Measurements from ENCODE around the gene ZNRF3.
"Not testable (repeated sequence)": the region's sequence is repeated elsewhere in the genome, so short reads cannot be mapped to it uniquely, and the experiment has no call there.

Gene ZNRF3

GRCh38 chr22:29082826-29083545 is 199.6 kb downstream of the ZNRF3 start:
- H3K4me1 ChIP-seq (ENCODE audit: control insufficient read depth, low read depth, low read length), result peaks cover 8% of the 10 kb centered on the region
- no peaks in the 10 kb centered on the region for H3K9me3 ChIP-seq (ENCODE audit: control insufficient read depth, low read depth, low read length)
- no peak overlapping the region for H3K4me3 ChIP-seq (ENCODE audit: low read length)
- H3K27me3 ChIP-seq (ENCODE audit: control insufficient read depth, insufficient read depth, low read length), result no peaks in the 10 kb centered on the region
- H3K27ac ChIP-seq (ENCODE audit: low read length), result no peak overlapping the region
- H3K9ac ChIP-seq (ENCODE audit: low read length), result no peak overlapping the region
- H3K36me3 ChIP-seq (ENCODE audit: control insufficient read depth, low read depth, low read length), result no peaks in the 10 kb centered on the region

GRCh38 chr22:29083576-29083932 is 200.2 kb downstream of the ZNRF3 start:
- not testable (repeated sequence) for H3K4me1 ChIP-seq (ENCODE audit: control insufficient read depth, low read depth, low read length); H3K27ac ChIP-seq (ENCODE audit: low read length); H3K9me3 ChIP-seq (ENCODE audit: control insufficient read depth, low read depth, low read length); H3K9ac ChIP-seq (ENCODE audit: low read length); H3K27me3 ChIP-seq (ENCODE audit: control insufficient read depth, insufficient read depth, low read length); H3K4me3 ChIP-seq (ENCODE audit: low read length); H3K36me3 ChIP-seq (ENCODE audit: control insufficient read depth, low read depth, low read length)

- Histone ChIP-seq H3K27me3 (ENCODE audit: control insufficient read depth, insufficient read depth, low read length) (no peaks in the 10 kb centered on the region), H3K36me3 (ENCODE audit: control insufficient read depth, low read depth, low read length) (no peaks in the 10 kb centered on the region), H3K27ac (ENCODE audit: low read length) (no peak overlapping the region), H3K4me3 (ENCODE audit: low read length) (no peak overlapping the region), H3K9me3 (ENCODE audit: control insufficient read depth, low read depth, low read length) (no peaks in the 10 kb centered on the region), H3K9ac (ENCODE audit: low read length) (no peak overlapping the region), H3K4me1 (ENCODE audit: control insufficient read depth, low read depth, low read length) (peaks cover 8% of the 10 kb centered on the region)
Observed at GRCh38 chr22:29083933-29084591, 200.7 kb downstream of the ZNRF3 start.

- no peaks in the 10 kb centered on the region for H3K36me3 ChIP-seq (ENCODE audit: control insufficient read depth, low read depth, low read length)
- no peaks in the 10 kb centered on the region for H3K27me3 ChIP-seq (ENCODE audit: control insufficient read depth, insufficient read depth, low read length)
- no peak overlapping the region for H3K27ac ChIP-seq (ENCODE audit: low read length)
- H3K9me3 ChIP-seq (ENCODE audit: control insufficient read depth, low read depth, low read length), result no peaks in the 10 kb centered on the region
- no peak overlapping the region for H3K9ac ChIP-seq (ENCODE audit: low read length)
- H3K4me3 ChIP-seq (ENCODE audit: low read length), result no peak overlapping the region
- peaks cover 8% of the 10 kb centered on the region for H3K4me1 ChIP-seq (ENCODE audit: control insufficient read depth, low read depth, low read length)
Observed at GRCh38 chr22:29087012-29087411, 203.6 kb downstream of the ZNRF3 start.

- peaks cover 7% of the 10 kb centered on the region for H3K4me1 ChIP-seq (ENCODE audit: control insufficient read depth, low read depth, low read length)
- no peaks in the 10 kb centered on the region for H3K36me3 ChIP-seq (ENCODE audit: control insufficient read depth, low read depth, low read length)
- no peak overlapping the region for H3K27ac ChIP-seq (ENCODE audit: low read length)
- H3K9me3 ChIP-seq (ENCODE audit: control insufficient read depth, low read depth, low read length), result no peaks in the 10 kb centered on the region
- H3K27me3 ChIP-seq (ENCODE audit: control insufficient read depth, insufficient read depth, low read length), result no peaks in the 10 kb centered on the region
- no peak overlapping the region for H3K4me3 ChIP-seq (ENCODE audit: low read length)
- no peak overlapping the region for H3K9ac ChIP-seq (ENCODE audit: low read length)
Observed at GRCh38 chr22:29088809-29089208, 205.4 kb downstream of the ZNRF3 start.

GRCh38 chr22:29089507-29089906 is 206.1 kb downstream of the ZNRF3 start:
- Histone ChIP-seq H3K27ac (ENCODE audit: low read length) (no peak overlapping the region), H3K36me3 (ENCODE audit: control insufficient read depth, low read depth, low read length) (no peaks in the 10 kb centered on the region), H3K4me3 (ENCODE audit: low read length) (no peak overlapping the region), H3K9me3 (ENCODE audit: control insufficient read depth, low read depth, low read length) (no peaks in the 10 kb centered on the region), H3K27me3 (ENCODE audit: control insufficient read depth, insufficient read depth, low read length) (no peaks in the 10 kb centered on the region), H3K9ac (ENCODE audit: low read length) (no peak overlapping the region), H3K4me1 (ENCODE audit: control insufficient read depth, low read depth, low read length) (peaks cover under 1% of the 10 kb centered on the region)

- Histone ChIP-seq H3K36me3 (ENCODE audit: control insufficient read depth, low read depth, low read length) (no peaks in the 10 kb centered on the region), H3K27ac (ENCODE audit: low read length) (no peak overlapping the region), H3K27me3 (ENCODE audit: control insufficient read depth, insufficient read depth, low read length) (no peaks in the 10 kb centered on the region), H3K4me3 (ENCODE audit: low read length) (no peak overlapping the region), H3K9me3 (ENCODE audit: control insufficient read depth, low read depth, low read length) (no peaks in the 10 kb centered on the region), H3K4me1 (ENCODE audit: control insufficient read depth, low read depth, low read length) (no peaks in the 10 kb centered on the region), H3K9ac (ENCODE audit: low read length) (no peak overlapping the region)
Observed at GRCh38 chr22:29090039-29090438, 206.7 kb downstream of the ZNRF3 start.

- Histone ChIP-seq H3K4me3 (ENCODE audit: low read length) (no peak overlapping the region), H3K9ac (ENCODE audit: low read length) (no peak overlapping the region), H3K27ac (ENCODE audit: low read length) (no peak overlapping the region), H3K9me3 (ENCODE audit: control insufficient read depth, low read depth, low read length) (no peaks in the 10 kb centered on the region), H3K27me3 (ENCODE audit: control insufficient read depth, insufficient read depth, low read length) (no peaks in the 10 kb centered on the region), H3K36me3 (ENCODE audit: control insufficient read depth, low read depth, low read length) (no peaks in the 10 kb centered on the region), H3K4me1 (ENCODE audit: control insufficient read depth, low read depth, low read length) (peaks cover 10% of the 10 kb centered on the region)
Observed at GRCh38 chr22:29092243-29092642, 208.9 kb downstream of the ZNRF3 start.

- Histone ChIP-seq H3K27ac (ENCODE audit: low read length) (no peak overlapping the region), H3K4me3 (ENCODE audit: low read length) (no peak overlapping the region), H3K9ac (ENCODE audit: low read length) (no peak overlapping the region)
Observed at GRCh38 chr22:29093030-29093429, 209.7 kb downstream of the ZNRF3 start.

GRCh38 chr22:29093501-29094300 is 210.3 kb downstream of the ZNRF3 start:
- Histone ChIP-seq H3K4me3 (ENCODE audit: low read length) (no peak overlapping the region), H3K27me3 (ENCODE audit: control insufficient read depth, insufficient read depth, low read length) (no peaks in the 10 kb centered on the region), H3K36me3 (ENCODE audit: control insufficient read depth, low read depth, low read length) (no peaks in the 10 kb centered on the region), H3K4me1 (ENCODE audit: control insufficient read depth, low read depth, low read length) (peaks cover 15% of the 10 kb centered on the region), H3K9me3 (ENCODE audit: control insufficient read depth, low read depth, low read length) (no peaks in the 10 kb centered on the region), H3K27ac (ENCODE audit: low read length) (no peak overlapping the region), H3K9ac (ENCODE audit: low read length) (no peak overlapping the region)

More at GRCh38 chr22:29093030-29093429, 209.7 kb downstream of the ZNRF3 start:
- Histone ChIP-seq H3K36me3 (ENCODE audit: control insufficient read depth, low read depth, low read length) (no peaks in the 10 kb centered on the region), H3K27me3 (ENCODE audit: control insufficient read depth, insufficient read depth, low read length) (no peaks in the 10 kb centered on the region), H3K9me3 (ENCODE audit: control insufficient read depth, low read depth, low read length) (no peaks in the 10 kb centered on the region), H3K4me1 (ENCODE audit: control insufficient read depth, low read depth, low read length) (peaks cover 14% of the 10 kb centered on the region)

- H3K36me3 ChIP-seq (ENCODE audit: control insufficient read depth, low read depth, low read length), result no peaks in the 10 kb centered on the region
- peaks cover 17% of the 10 kb centered on the region for H3K4me1 ChIP-seq (ENCODE audit: control insufficient read depth, low read depth, low read length)
- H3K27me3 ChIP-seq (ENCODE audit: control insufficient read depth, insufficient read depth, low read length), result no peaks in the 10 kb centered on the region
- H3K9me3 ChIP-seq (ENCODE audit: control insufficient read depth, low read depth, low read length), result no peaks in the 10 kb centered on the region
- no peak overlapping the region for H3K4me3 ChIP-seq (ENCODE audit: low read length)
- H3K9ac ChIP-seq (ENCODE audit: low read length), result no peak overlapping the region
- no peak overlapping the region for H3K27ac ChIP-seq (ENCODE audit: low read length)
Observed at GRCh38 chr22:29095459-29095858, 212.1 kb downstream of the ZNRF3 start.

All from iPS-18a (cell line).